HepG2 (cell line): ENCODE results near the gene KCNQ2. TPM values are rescaled to one million over a fixed set of nuclear protein-coding genes. Genes with fewer than 3 reads are reported as not detected.
A peak's percentile ranks its signal among the peaks of the same experiment; 100 is the strongest.

Source experiments
- DMAP1 ChIP-seq: IDR thresholded peaks from 2 replicates; pipeline ENCODE4 v1.6.1; 2016
- TARDBP ChIP-seq: sonication (generic); formaldehyde crosslinking; IDR thresholded peaks from 2 replicates; pipeline ENCODE4 v1.8.0; 2022; ENCODE audit warnings: mild to moderate bottlenecking, missing genetic modification reagents
- ZNF121 ChIP-seq: sonication (generic); formaldehyde crosslinking; IDR thresholded peaks from 2 replicates; pipeline ENCODE4 v1.5.0; 2020; ENCODE audit warnings: mild to moderate bottlenecking, missing genetic modification reagents
- ZNF263 ChIP-seq: sonication (generic); formaldehyde crosslinking; IDR thresholded peaks from 2 replicates; pipeline ENCODE4 v1.4.0; 2020; ENCODE audit warnings: missing genetic modification reagents
- ZNF766 ChIP-seq: sonication (generic); formaldehyde crosslinking; IDR thresholded peaks from 2 replicates; pipeline ENCODE4 v1.5.0; 2020; ENCODE audit warnings: missing genetic modification reagents, borderline replicate concordance
- polyA plus RNA-seq, 8 experiments: library from polyadenylated mRNA; depleted of rRNA in 3 of 8; stranded (reverse) in 7 of 8; unstranded in 1 of 8; fragments of >200 nt; fragmentation: Illumina TruSeq in 4 of 8; extraction: Trizol in 4 of 8; gene quantifications; 2 replicates each; pipeline versions ENCODE4 v1.2.1 to v1.2.3, GENCODE V29; 2011 to 2016; ENCODE audit warnings: low read depth in 4 of 8, missing spikeins in 1 of 8, mixed read lengths in 1 of 8; ENCODE audit not compliant: insufficient read depth in 1 of 8
- total RNA-seq, 5 experiments: library from RNA; depleted of rRNA; stranded (reverse); fragments of >200 nt; fragmentation: Illumina TruSeq; extraction: Trizol; gene quantifications; 2 replicates each; pipeline ENCODE4 v1.2.3, GENCODE V29; 2016; ENCODE audit warnings: low read depth in 1 of 5
- TF ChIP-seq, protein P1 (sequence below): sonication (generic); formaldehyde crosslinking; IDR thresholded peaks from 2 replicates; pipeline ENCODE4 v1.5.1; 2020; ENCODE audit warnings: mild to moderate bottlenecking, missing genetic modification reagents, borderline replicate concordance
- TF ChIP-seq, protein P2 (sequence below): sonication (generic); formaldehyde crosslinking; IDR thresholded peaks from 2 replicates; pipeline ENCODE4 v1.4.0; 2020; ENCODE audit warnings: missing genetic modification reagents
- TF ChIP-seq, protein P3 (sequence below): sonication (generic); formaldehyde crosslinking; IDR thresholded peaks from 2 replicates; pipeline ENCODE4 v1.4.0; 2020; ENCODE audit warnings: mild to moderate bottlenecking, missing genetic modification reagents
- TF ChIP-seq, protein P4 (sequence below): sonication (generic); formaldehyde crosslinking; IDR thresholded peaks from 2 replicates; pipeline ENCODE4 v1.9.0; 2021; ENCODE audit warnings: missing genetic modification reagents, borderline replicate concordance
- TF ChIP-seq, protein P5 (sequence below): sonication (generic); formaldehyde crosslinking; IDR thresholded peaks from 2 replicates; pipeline ENCODE4 v1.4.0; 2020; ENCODE audit warnings: missing genetic modification reagents

KCNQ2 gene
- total and polyA plus RNA-seq, 2 of the 13 experiments (the other 11 are each of a cell fraction or from before 2014, with no cell fraction given) = not detected

DNA sequence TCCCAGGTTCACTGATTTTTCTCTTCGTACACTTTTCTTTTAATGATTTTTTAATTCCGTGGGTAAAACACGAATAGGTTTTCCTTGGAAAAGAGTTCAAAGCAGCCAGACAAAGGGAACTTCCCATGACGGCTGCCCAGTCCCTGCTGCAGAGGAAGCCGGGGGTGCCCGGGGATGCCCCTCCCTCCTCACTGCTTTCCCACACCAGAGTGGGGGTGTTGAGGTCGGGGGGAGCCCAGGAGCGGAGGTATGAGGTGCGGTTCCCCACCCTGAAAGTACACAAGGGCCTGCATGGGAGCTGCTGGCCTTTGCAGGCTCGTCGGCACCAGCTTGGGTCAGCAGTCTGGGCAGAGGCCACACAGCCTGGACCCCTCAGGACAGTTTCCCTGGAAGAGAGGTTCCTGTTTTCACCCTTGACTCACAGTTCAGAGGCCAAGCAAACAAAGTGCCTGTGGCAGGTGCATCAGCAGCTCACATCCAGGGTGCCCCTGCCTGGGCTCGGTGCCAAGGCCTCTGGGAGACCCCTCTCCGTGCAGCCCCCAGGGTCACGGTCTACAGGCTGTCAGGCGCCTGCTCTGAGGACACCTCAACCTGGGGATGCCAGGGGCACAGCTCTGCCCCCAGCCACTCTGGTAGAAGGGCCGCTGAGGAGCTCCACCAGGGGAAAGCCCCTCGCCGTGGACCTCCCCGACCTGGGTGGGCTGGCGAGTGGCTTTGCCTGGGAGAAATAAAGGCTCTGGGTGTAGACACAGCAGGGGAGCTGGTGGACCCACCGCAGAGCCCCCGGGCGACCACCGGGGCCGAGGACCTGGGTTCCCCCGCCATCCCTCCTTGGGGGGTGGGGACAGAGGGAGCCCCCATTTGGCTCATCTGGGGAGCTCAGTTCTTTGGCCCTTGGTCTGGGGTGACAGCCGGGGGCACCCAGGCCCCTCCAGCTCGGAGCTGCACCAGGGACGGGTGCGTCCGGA, 95.9 kb downstream of the KCNQ2 start (continued):
- TF ChIP-seq, protein P1, sequence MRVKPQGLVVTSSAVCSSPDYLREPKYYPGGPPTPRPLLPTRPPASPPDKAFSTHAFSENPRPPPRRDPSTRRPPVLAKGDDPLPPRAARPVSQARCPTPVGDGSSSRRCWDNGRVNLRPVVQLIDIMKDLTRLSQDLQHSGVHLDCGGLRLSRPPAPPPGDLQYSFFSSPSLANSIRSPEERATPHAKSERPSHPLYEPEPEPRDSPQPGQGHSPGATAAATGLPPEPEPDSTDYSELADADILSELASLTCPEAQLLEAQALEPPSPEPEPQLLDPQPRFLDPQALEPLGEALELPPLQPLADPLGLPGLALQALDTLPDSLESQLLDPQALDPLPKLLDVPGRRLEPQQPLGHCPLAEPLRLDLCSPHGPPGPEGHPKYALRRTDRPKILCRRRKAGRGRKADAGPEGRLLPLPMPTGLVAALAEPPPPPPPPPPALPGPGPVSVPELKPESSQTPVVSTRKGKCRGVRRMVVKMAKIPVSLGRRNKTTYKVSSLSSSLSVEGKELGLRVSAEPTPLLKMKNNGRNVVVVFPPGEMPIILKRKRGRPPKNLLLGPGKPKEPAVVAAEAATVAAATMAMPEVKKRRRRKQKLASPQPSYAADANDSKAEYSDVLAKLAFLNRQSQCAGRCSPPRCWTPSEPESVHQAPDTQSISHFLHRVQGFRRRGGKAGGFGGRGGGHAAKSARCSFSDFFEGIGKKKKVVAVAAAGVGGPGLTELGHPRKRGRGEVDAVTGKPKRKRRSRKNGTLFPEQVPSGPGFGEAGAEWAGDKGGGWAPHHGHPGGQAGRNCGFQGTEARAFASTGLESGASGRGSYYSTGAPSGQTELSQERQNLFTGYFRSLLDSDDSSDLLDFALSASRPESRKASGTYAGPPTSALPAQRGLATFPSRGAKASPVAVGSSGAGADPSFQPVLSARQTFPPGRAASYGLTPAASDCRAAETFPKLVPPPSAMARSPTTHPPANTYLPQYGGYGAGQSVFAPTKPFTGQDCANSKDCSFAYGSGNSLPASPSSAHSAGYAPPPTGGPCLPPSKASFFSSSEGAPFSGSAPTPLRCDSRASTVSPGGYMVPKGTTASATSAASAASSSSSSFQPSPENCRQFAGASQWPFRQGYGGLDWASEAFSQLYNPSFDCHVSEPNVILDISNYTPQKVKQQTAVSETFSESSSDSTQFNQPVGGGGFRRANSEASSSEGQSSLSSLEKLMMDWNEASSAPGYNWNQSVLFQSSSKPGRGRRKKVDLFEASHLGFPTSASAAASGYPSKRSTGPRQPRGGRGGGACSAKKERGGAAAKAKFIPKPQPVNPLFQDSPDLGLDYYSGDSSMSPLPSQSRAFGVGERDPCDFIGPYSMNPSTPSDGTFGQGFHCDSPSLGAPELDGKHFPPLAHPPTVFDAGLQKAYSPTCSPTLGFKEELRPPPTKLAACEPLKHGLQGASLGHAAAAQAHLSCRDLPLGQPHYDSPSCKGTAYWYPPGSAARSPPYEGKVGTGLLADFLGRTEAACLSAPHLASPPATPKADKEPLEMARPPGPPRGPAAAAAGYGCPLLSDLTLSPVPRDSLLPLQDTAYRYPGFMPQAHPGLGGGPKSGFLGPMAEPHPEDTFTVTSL (CRISPR knock-in tag) = no peak
- TF ChIP-seq, protein P2, sequence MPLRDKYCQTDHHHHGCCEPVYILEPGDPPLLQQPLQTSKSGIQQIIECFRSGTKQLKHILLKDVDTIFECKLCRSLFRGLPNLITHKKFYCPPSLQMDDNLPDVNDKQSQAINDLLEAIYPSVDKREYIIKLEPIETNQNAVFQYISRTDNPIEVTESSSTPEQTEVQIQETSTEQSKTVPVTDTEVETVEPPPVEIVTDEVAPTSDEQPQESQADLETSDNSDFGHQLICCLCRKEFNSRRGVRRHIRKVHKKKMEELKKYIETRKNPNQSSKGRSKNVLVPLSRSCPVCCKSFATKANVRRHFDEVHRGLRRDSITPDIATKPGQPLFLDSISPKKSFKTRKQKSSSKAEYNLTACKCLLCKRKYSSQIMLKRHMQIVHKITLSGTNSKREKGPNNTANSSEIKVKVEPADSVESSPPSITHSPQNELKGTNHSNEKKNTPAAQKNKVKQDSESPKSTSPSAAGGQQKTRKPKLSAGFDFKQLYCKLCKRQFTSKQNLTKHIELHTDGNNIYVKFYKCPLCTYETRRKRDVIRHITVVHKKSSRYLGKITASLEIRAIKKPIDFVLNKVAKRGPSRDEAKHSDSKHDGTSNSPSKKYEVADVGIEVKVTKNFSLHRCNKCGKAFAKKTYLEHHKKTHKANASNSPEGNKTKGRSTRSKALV = no peak
- peak; percentile 42; the same call in 1 of the 2 replicates for TF ChIP-seq TARDBP (CRISPR knock-in tag)
- TF ChIP-seq, protein P3, sequence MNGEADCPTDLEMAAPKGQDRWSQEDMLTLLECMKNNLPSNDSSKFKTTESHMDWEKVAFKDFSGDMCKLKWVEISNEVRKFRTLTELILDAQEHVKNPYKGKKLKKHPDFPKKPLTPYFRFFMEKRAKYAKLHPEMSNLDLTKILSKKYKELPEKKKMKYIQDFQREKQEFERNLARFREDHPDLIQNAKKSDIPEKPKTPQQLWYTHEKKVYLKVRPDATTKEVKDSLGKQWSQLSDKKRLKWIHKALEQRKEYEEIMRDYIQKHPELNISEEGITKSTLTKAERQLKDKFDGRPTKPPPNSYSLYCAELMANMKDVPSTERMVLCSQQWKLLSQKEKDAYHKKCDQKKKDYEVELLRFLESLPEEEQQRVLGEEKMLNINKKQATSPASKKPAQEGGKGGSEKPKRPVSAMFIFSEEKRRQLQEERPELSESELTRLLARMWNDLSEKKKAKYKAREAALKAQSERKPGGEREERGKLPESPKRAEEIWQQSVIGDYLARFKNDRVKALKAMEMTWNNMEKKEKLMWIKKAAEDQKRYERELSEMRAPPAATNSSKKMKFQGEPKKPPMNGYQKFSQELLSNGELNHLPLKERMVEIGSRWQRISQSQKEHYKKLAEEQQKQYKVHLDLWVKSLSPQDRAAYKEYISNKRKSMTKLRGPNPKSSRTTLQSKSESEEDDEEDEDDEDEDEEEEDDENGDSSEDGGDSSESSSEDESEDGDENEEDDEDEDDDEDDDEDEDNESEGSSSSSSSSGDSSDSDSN = 0 out of 2 replicates have a peak, but pooled peaks have one; percentile 22
- TF ChIP-seq DMAP1 (CRISPR knock-in tag) = no peak
- TF ChIP-seq, protein P4, sequence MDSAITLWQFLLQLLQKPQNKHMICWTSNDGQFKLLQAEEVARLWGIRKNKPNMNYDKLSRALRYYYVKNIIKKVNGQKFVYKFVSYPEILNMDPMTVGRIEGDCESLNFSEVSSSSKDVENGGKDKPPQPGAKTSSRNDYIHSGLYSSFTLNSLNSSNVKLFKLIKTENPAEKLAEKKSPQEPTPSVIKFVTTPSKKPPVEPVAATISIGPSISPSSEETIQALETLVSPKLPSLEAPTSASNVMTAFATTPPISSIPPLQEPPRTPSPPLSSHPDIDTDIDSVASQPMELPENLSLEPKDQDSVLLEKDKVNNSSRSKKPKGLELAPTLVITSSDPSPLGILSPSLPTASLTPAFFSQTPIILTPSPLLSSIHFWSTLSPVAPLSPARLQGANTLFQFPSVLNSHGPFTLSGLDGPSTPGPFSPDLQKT (CRISPR knock-in tag) = no peak
- 0 out of 2 replicates have a peak, but pooled peaks have one; percentile 52 for TF ChIP-seq ZNF263
- TF ChIP-seq, protein P5, sequence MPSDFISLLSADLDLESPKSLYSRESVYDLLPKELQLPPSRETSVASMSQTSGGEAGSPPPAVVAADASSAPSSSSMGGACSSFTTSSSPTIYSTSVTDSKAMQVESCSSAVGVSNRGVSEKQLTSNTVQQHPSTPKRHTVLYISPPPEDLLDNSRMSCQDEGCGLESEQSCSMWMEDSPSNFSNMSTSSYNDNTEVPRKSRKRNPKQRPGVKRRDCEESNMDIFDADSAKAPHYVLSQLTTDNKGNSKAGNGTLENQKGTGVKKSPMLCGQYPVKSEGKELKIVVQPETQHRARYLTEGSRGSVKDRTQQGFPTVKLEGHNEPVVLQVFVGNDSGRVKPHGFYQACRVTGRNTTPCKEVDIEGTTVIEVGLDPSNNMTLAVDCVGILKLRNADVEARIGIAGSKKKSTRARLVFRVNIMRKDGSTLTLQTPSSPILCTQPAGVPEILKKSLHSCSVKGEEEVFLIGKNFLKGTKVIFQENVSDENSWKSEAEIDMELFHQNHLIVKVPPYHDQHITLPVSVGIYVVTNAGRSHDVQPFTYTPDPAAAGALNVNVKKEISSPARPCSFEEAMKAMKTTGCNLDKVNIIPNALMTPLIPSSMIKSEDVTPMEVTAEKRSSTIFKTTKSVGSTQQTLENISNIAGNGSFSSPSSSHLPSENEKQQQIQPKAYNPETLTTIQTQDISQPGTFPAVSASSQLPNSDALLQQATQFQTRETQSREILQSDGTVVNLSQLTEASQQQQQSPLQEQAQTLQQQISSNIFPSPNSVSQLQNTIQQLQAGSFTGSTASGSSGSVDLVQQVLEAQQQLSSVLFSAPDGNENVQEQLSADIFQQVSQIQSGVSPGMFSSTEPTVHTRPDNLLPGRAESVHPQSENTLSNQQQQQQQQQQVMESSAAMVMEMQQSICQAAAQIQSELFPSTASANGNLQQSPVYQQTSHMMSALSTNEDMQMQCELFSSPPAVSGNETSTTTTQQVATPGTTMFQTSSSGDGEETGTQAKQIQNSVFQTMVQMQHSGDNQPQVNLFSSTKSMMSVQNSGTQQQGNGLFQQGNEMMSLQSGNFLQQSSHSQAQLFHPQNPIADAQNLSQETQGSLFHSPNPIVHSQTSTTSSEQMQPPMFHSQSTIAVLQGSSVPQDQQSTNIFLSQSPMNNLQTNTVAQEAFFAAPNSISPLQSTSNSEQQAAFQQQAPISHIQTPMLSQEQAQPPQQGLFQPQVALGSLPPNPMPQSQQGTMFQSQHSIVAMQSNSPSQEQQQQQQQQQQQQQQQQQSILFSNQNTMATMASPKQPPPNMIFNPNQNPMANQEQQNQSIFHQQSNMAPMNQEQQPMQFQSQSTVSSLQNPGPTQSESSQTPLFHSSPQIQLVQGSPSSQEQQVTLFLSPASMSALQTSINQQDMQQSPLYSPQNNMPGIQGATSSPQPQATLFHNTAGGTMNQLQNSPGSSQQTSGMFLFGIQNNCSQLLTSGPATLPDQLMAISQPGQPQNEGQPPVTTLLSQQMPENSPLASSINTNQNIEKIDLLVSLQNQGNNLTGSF = no peak
- no peak for TF ChIP-seq ZNF121
- TF ChIP-seq ZNF766 (CRISPR knock-in tag) = no peak
